Coronary artery (tissue), 2 donors: ENCODE measurements around the gene CIDEC.

ENCODE experiments used
- DNase-seq: peaks from one replicate; pipeline ENCODE4 v3.0.0-alpha.2; 2017; ENCODE audit warnings: low spot score
- H3K27ac ChIP-seq, 2 donors: fragments of 200-600 bp; sonication (generic); one replicate each; pipeline ENCODE4 v1.5.1; 2016 to 2019
- H3K4me3 ChIP-seq: fragments of 200-600 bp; sonication (generic); 2 replicates; pipeline ENCODE4 v1.5.1; 2016; ENCODE audit warnings: mild to moderate bottlenecking, moderate library complexity
- TF ChIP-seq, protein P1 (sequence below): fragments of 200-600 bp; sonication (generic); IDR thresholded peaks from one replicate; pipeline ENCODE4 v1.5.1; 2019; ENCODE audit warnings: antibody characterized with exemption

CIDEC gene

GRCh38 chr3:9820946-9821345, 59.1 kb downstream of the CIDEC start:
- DNase-seq: no peak

GRCh38 chr3:9820543-9820942, 59.5 kb downstream of the CIDEC start:
- no peak overlapping the region for H3K4me3 ChIP-seq
- TF ChIP-seq, protein P1, sequence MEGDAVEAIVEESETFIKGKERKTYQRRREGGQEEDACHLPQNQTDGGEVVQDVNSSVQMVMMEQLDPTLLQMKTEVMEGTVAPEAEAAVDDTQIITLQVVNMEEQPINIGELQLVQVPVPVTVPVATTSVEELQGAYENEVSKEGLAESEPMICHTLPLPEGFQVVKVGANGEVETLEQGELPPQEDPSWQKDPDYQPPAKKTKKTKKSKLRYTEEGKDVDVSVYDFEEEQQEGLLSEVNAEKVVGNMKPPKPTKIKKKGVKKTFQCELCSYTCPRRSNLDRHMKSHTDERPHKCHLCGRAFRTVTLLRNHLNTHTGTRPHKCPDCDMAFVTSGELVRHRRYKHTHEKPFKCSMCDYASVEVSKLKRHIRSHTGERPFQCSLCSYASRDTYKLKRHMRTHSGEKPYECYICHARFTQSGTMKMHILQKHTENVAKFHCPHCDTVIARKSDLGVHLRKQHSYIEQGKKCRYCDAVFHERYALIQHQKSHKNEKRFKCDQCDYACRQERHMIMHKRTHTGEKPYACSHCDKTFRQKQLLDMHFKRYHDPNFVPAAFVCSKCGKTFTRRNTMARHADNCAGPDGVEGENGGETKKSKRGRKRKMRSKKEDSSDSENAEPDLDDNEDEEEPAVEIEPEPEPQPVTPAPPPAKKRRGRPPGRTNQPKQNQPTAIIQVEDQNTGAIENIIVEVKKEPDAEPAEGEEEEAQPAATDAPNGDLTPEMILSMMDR: no peak
- no peak overlapping the region for H3K27ac ChIP-seq
- no peak for DNase-seq

More at GRCh38 chr3:9820946-9821345, 59.1 kb downstream of the CIDEC start:
- no peak overlapping the region for H3K4me3 ChIP-seq
- H3K27ac ChIP-seq: no peak overlapping the region
- TF ChIP-seq, protein P1: no peak

- no peak for DNase-seq
- H3K27ac ChIP-seq: no peak overlapping the region
- TF ChIP-seq, protein P1: no peak
- no peak overlapping the region for H3K4me3 ChIP-seq
These were observed 61.3 kb downstream of the CIDEC start for GRCh38 chr3:9818666-9819335.

DNA sequence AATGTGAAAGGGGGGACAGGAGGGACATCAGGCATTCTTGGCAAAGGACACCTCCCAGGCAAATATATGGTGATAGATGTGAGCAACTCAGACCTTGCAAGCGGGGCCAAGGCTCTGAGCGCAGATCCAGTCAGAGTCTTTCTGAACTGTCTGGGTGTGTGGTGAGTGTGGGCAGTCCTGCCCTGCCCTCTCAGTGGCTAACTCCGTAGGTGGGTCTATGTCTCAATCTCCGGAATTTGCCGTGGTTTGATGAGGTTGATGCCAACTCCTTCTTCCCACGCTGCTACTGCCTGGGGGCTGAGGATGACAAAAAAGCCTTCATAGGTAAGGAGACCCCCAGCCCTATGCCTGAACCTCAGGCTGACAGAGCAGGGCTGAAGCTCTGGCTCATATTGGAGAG, 62.6 kb downstream of the CIDEC start:
- no peak overlapping the region for H3K4me3 ChIP-seq
- H3K27ac ChIP-seq: no peak overlapping the region
- TF ChIP-seq, protein P1: no peak
- DNase-seq: no peak
